Testis (tissue), 3 donors: ENCODE measurements around the gene RPS14. TPM values are rescaled to one million over a fixed set of nuclear protein-coding genes. Genes with fewer than 3 reads are reported as not detected.

Source experiments
- DNase-seq: peaks from one replicate; pipeline ENCODE4 v3.0.0-alpha.2; 2019
- H3K27ac ChIP-seq, 2 donors: fragments of 200-600 bp; sonication (generic); one replicate each; pipeline ENCODE4 v1.5.1; 2019
- H3K27me3 ChIP-seq: fragments of 200-600 bp; sonication (generic); one replicate; pipeline ENCODE4 v1.5.1; 2019
- H3K36me3 ChIP-seq: fragments of 200-600 bp; sonication (generic); one replicate; pipeline ENCODE4 v1.5.1; 2017; ENCODE audit warnings: low read depth; ENCODE audit errors: missing control alignments
- H3K4me1 ChIP-seq: fragments of 200-600 bp; sonication (generic); one replicate; pipeline ENCODE4 v1.5.1; 2019
- H3K4me3 ChIP-seq, 2 donors: fragments of 200-600 bp; sonication (generic); one replicate each; pipeline ENCODE4 v1.5.1; 2017 to 2019
- H3K9me3 ChIP-seq: fragments of 200-600 bp; sonication (generic); one replicate; pipeline ENCODE4 v1.5.1; 2017
- POLR2A ChIP-seq: fragments of 450-650 bp; IDR thresholded peaks from one replicate; pipeline ENCODE4 v1.6.1; 2017; ENCODE audit warnings: antibody characterized with exemption, mild to moderate bottlenecking, moderate library complexity
- WGBS, 2 donors: methylation state at CpG; one replicate each; pipeline ENCODE4 v1.1.5; 2018; 5-methylcytosine and 5-hydroxymethylcytosine counted together
- intact Hi-C: fragments of 100-400 bp; cut with DNase I; formaldehyde crosslinking; loops from one replicate; pipeline ENCODE4 v1.15.1; 2023; ENCODE audit warnings: low total_unique reads
- polyA plus RNA-seq: library from polyadenylated mRNA; stranded (reverse); fragments of 350-450 nt; fragmentation: Illumina TruSeq; extraction: RNeasy Lipid Tissue Mini Kit (QIAGEN cat#74804); gene quantifications from one replicate; pipeline ENCODE4 v1.2.3, GENCODE V29; 2014; ENCODE audit warnings: low read depth, low replicate concordance; ENCODE audit not compliant: insufficient read depth
- total RNA-seq, 2 donors: library from RNA; depleted of rRNA; stranded (reverse); fragments of >200 nt; gene quantifications; one replicate each; pipeline ENCODE4 v1.2.3, GENCODE V29; 2016
- TF ChIP-seq, protein P1 (sequence below), 3 experiments: fragments of 450-650 bp in 2 of 3; fragments of 200-600 bp in 1 of 3; sonication (generic) in 1 of 3; IDR thresholded peaks; one replicate each; pipeline ENCODE4 v1.5.1; 2016 to 2019; ENCODE audit warnings: antibody characterized with exemption in 3 of 3, mild to moderate bottlenecking in 2 of 3, moderate library complexity in 1 of 3

RPS14 gene
- total and polyA plus RNA-seq, 3 donors from 2014 or later: 781 to 1,273 (median 1,234) TPM

DNA sequence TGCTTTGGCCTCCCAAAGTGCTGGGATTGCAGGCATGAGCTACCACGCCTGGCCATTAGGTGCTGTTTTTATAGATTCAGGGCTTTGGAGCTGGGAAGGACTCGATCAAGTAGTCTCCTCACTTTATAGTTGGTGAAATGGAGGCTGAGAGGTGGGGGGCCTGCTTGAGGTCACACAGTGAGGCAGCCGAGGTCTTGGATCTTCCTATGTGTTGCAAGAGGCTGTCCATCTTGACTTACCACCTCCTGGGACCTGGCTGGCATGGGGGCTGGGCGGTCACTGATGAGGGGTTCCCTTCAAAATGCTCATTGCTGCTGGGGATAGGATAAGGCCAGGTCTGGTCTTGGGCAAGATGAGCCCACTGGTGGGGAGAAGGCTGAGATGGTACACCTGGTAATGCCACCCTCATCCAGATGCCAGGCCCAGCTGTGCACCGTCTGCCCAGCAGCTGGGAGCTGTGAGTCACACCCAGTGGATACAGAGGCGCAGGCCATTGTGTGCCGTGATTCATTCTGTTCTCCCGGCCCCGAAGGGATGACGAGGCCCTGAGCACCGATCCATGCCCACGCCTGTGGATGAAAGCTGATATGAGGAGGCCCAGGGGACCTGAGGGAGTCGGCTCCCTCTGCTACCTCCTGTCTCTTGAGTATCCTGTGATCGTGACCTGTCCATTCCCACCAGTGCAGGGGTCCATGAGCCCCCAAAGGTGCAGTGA, 47.9 kb upstream of the RPS14 start:
- Histone ChIP-seq H3K27ac (peak overlapping the region; percentile 65 to 71), H3K4me3 (no peak overlapping the region), H3K27me3 (no peaks in the 10 kb centered on the region), H3K36me3 (no peaks in the 10 kb centered on the region), H3K9me3 (no peaks in the 10 kb centered on the region), H3K4me1 (peaks cover 69% of the 10 kb centered on the region)
- intact Hi-C loops: no loop called here
- TF ChIP-seq, protein P1, sequence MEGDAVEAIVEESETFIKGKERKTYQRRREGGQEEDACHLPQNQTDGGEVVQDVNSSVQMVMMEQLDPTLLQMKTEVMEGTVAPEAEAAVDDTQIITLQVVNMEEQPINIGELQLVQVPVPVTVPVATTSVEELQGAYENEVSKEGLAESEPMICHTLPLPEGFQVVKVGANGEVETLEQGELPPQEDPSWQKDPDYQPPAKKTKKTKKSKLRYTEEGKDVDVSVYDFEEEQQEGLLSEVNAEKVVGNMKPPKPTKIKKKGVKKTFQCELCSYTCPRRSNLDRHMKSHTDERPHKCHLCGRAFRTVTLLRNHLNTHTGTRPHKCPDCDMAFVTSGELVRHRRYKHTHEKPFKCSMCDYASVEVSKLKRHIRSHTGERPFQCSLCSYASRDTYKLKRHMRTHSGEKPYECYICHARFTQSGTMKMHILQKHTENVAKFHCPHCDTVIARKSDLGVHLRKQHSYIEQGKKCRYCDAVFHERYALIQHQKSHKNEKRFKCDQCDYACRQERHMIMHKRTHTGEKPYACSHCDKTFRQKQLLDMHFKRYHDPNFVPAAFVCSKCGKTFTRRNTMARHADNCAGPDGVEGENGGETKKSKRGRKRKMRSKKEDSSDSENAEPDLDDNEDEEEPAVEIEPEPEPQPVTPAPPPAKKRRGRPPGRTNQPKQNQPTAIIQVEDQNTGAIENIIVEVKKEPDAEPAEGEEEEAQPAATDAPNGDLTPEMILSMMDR (IDR thresholded peaks at IDR 0.05): no peak
- TF ChIP-seq POLR2A: no peak
- DNase-seq: peak; percentile 68
- 37 to 65% methylated on average over 4 to 14 of the region's 14 CpGs for WGBS, 2 donors

DNA sequence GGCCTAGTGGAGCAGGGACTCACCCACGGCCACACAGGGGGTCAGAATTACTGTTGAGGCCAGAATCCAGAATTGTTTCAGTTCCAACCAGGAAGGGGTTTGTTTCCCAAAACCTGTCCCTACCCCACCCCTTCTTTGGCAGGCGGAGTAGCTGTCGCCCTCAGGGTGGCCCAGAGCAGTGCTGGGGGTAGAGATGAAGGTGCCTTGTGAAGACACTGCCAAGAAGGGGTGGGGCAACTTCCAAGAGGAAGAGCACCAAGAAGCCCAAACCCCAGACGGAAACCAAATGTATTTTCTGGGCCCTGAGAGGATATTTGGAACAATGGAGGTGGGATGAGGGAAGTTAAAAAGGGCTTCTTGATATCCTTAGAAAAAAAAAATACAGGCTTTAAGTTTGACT, 47.0 kb upstream of the RPS14 start:
- no peak for DNase-seq
- WGBS, 2 donors: 56 to 72% methylated on average over 4 of the region's 4 CpGs
- intact Hi-C loops: no loop called here

DNA sequence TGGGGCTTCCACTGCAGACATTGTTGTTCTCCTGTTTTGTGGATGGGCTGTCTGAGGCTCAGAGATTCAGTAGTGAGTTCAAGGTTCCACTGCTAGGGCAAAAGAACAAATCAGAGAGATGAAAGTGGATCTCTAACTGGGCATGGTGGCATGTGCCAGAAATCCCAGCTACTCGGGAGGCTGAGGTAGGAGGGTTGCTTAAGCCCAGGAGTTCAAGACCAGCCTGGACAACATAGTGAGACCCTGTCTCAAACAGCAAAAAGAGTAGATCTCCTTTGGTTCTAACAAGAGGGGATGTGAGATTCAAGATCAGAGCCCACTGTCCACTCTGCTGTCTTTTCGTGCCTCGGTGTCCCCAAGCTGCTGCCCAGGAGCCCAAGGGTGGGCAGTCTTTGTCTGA, 46.6 kb upstream of the RPS14 start:
- 78 to 80% methylated on average over 3 of the region's 3 CpGs for WGBS, 2 donors
- Histone ChIP-seq H3K36me3 (no peaks in the 10 kb centered on the region), H3K27ac (peak overlapping the region in 1 of 2 donors; percentile 65), H3K4me1 (peaks cover 69% of the 10 kb centered on the region), H3K9me3 (no peaks in the 10 kb centered on the region), H3K27me3 (no peaks in the 10 kb centered on the region), H3K4me3 (no peak overlapping the region)
- no peak for DNase-seq
- no peak for TF ChIP-seq POLR2A
- TF ChIP-seq, protein P1 (IDR thresholded peaks at IDR 0.05): no peak
- intact Hi-C loops: no loop called here

More for the DNA sequence above, 47.0 kb upstream of the RPS14 start:
- no peak for TF ChIP-seq POLR2A
- TF ChIP-seq, protein P1 (IDR thresholded peaks at IDR 0.05): no peak
- H3K9me3 ChIP-seq: no peaks in the 10 kb centered on the region
- no peak overlapping the region for H3K4me3 ChIP-seq
- H3K27me3 ChIP-seq: no peaks in the 10 kb centered on the region
- H3K27ac ChIP-seq: peak overlapping the region in 1 of 2 donors; percentile 65
- peaks cover 69% of the 10 kb centered on the region for H3K4me1 ChIP-seq
- H3K36me3 ChIP-seq: no peaks in the 10 kb centered on the region

DNA sequence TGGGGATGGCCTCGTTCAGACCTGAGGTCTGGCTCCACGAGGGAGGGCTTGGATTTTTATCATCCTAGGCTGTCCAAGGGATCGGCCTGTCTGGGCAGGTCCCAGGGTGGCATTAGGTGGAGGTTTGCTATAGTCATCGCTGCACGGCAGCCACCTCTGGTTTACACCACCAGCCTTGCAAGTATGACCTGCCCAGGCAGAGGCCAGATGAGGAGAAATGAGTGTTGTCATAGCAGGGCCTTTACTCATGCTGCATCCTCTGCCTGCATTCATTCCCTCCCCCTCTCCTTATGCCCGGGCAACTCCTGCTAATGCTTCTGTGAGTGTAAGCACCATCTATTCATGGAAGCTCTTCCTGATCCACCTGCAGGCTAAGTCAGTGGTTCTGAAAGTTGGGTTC, 43.1 kb upstream of the RPS14 start:
- H3K36me3 ChIP-seq: no peaks in the 10 kb centered on the region
- H3K4me1 ChIP-seq: peaks cover 69% of the 10 kb centered on the region
- peak overlapping the region in 1 of 2 donors; percentile 5 for H3K27ac ChIP-seq
- WGBS, 2 donors: 55% methylated on average over 6 of the region's 6 CpGs
- H3K9me3 ChIP-seq: no peaks in the 10 kb centered on the region
- intact Hi-C loops: no loop called here
- no peak for TF ChIP-seq POLR2A
- TF ChIP-seq, protein P1 (IDR thresholded peaks at IDR 0.05): no peak
- no peak overlapping the region for H3K4me3 ChIP-seq
- no peak for DNase-seq
- no peaks in the 10 kb centered on the region for H3K27me3 ChIP-seq

DNA sequence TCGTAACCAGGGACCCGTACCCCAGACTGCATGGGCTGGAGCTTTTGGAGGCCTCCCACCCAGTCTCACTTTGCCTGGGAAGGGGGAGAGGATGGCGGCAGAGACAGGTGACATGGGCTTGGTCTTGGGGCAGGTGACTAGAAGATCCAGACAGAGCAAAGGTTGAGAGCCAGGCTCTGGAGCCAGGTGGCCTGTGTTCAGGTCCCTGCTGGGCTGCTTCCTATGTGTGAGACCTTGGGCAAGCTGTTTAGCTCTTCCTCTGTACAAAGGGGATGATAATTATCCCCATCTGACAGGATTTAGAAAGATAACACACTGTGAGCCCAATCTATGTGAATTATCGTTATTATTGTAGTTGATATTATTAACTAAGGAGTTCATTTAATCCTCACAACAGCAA, 42.3 kb upstream of the RPS14 start:
- Histone ChIP-seq H3K4me1 (peaks cover 64% of the 10 kb centered on the region), H3K9me3 (no peaks in the 10 kb centered on the region), H3K27ac (peak overlapping the region; percentile 11 to 97), H3K4me3 (no peak overlapping the region), H3K27me3 (no peaks in the 10 kb centered on the region), H3K36me3 (no peaks in the 10 kb centered on the region)
- no peak for TF ChIP-seq POLR2A
- no peak for DNase-seq
- intact Hi-C loops: no loop called here
- 66 to 81% methylated on average over 4 of the region's 4 CpGs for WGBS, 2 donors
